ENCODE measurements around the gene SORCS2. TPM values are rescaled to one million over a fixed set of nuclear protein-coding genes. Genes with fewer than 3 reads are reported as not detected.

Gene SORCS2
- total and polyA plus RNA-seq, 2 of the 4 experiments (the other 2 are of a cell fraction): 0.36 to 0.62 TPM

- Histone ChIP-seq H2BK5ac (ENCODE audit: low read depth, low read length, poor library complexity, severe bottlenecking) (no peak overlapping the region), H2BK15ac (ENCODE audit: low read depth, low read length) (no peak overlapping the region), H3K56ac (ENCODE audit: extremely low read depth, insufficient read depth, low read length) (no peak overlapping the region), H3K9me3 (ENCODE audit: control insufficient read depth, insufficient read depth, low read length) (no peaks in the 10 kb centered on the region), H3K14ac (replicated peaks; ENCODE audit: low read depth, low read length) (no peak overlapping the region), H3K4me2 (ENCODE audit: low read depth, low read length) (no peak overlapping the region), H3K9ac (ENCODE audit: low read depth, low read length) (no peak overlapping the region), H3K27me3 (ENCODE audit: control insufficient read depth, insufficient read depth, low read length) (no peaks in the 10 kb centered on the region), H3K36me3 (ENCODE audit: control insufficient read depth, insufficient read depth, low read length) (peaks cover 63% of the 10 kb centered on the region), H3K79me1 (ENCODE audit: low read depth in 1 of 2, low read length in 2 of 2) (peaks cover 43 to 87% of the 10 kb centered on the region in 2 experiments), H3K4me3 (ENCODE audit: insufficient read depth, low read depth, low read length) (no peak overlapping the region), H3K18ac (ENCODE audit: low read depth, low read length) (no peak overlapping the region), H2BK120ac (ENCODE audit: low read depth, low read length) (no peak overlapping the region), H3K27ac (ENCODE audit: insufficient read depth, low read length) (no peak overlapping the region), H4K5ac (ENCODE audit: low read depth, low read length) (no peak overlapping the region), H2AK5ac (ENCODE audit: low read depth, low read length) (no peak overlapping the region), H4K8ac (ENCODE audit: low read depth in 2 of 2, low read length in 2 of 2) (no peak overlapping the region), H2BK20ac (ENCODE audit: low read depth, low read length) (no peak overlapping the region), H3K4ac (ENCODE audit: low read depth, low read length) (no peak overlapping the region), H4K20me1 (ENCODE audit: insufficient read depth, low read length) (peaks cover 36% of the 10 kb centered on the region), H4K91ac (ENCODE audit: insufficient read depth, low read depth, low read length) (no peak overlapping the region), H3K23ac (ENCODE audit: low read depth, low read length) (no peak overlapping the region), H2AK9ac (replicated peaks; ENCODE audit: low read depth, low read length, poor library complexity) (no peak overlapping the region), H3K4me1 (ENCODE audit: control insufficient read depth, insufficient read depth, low read length) (peaks cover 24% of the 10 kb centered on the region), H2AFZ (replicated peaks; ENCODE audit: low read length, poor library complexity) (no peak overlapping the region), H3K9me1 (ENCODE audit: insufficient read depth, low read length) (peaks cover 11% of the 10 kb centered on the region)
- CTCF ChIA-PET: no interaction called here
- dilution Hi-C loops (cut with HindIII; ENCODE audit: low sequenced_read_pairs, unreplicated experiment): no loop called here
- intact Hi-C loops (cut with micrococcal nuclease): no loop called here
- in situ Hi-C loops (cut with MboI; ENCODE audit: low sequenced_read_pairs): no loop called here
- ATAC-seq (ENCODE audit: low read depth) (no peak), DNase-seq (no peak)
- no CpG with 5 or more reads among the region's 8 CpGs for WGBS, 2 experiments (ENCODE audit: extremely low coverage in 2 of 2, insufficient read length in 1 of 2)
- POLR2A ChIA-PET (ENCODE audit: unreplicated experiment): no interaction called here
- no peak for TF ChIP-seq MXI1 (IDR thresholded peaks at IDR 0.05; ENCODE audit: borderline replicate concordance, low read depth, low read length)
- TF ChIP-seq NFE2L2 (IDR thresholded peaks at IDR 0.05; ENCODE audit: low read depth, low read length): no peak
- TF ChIP-seq RAD21 (IDR thresholded peaks at IDR 0.05; ENCODE audit: low read length): no peak
- TF ChIP-seq, protein P1, sequence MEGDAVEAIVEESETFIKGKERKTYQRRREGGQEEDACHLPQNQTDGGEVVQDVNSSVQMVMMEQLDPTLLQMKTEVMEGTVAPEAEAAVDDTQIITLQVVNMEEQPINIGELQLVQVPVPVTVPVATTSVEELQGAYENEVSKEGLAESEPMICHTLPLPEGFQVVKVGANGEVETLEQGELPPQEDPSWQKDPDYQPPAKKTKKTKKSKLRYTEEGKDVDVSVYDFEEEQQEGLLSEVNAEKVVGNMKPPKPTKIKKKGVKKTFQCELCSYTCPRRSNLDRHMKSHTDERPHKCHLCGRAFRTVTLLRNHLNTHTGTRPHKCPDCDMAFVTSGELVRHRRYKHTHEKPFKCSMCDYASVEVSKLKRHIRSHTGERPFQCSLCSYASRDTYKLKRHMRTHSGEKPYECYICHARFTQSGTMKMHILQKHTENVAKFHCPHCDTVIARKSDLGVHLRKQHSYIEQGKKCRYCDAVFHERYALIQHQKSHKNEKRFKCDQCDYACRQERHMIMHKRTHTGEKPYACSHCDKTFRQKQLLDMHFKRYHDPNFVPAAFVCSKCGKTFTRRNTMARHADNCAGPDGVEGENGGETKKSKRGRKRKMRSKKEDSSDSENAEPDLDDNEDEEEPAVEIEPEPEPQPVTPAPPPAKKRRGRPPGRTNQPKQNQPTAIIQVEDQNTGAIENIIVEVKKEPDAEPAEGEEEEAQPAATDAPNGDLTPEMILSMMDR (conservative IDR thresholded peaks at IDR 0.05; ENCODE audit: low read depth, low read length): no peak
- no peak for TF ChIP-seq SMC3 (IDR thresholded peaks at IDR 0.05; ENCODE audit: low read depth, low read length)
- TF ChIP-seq, protein P2, sequence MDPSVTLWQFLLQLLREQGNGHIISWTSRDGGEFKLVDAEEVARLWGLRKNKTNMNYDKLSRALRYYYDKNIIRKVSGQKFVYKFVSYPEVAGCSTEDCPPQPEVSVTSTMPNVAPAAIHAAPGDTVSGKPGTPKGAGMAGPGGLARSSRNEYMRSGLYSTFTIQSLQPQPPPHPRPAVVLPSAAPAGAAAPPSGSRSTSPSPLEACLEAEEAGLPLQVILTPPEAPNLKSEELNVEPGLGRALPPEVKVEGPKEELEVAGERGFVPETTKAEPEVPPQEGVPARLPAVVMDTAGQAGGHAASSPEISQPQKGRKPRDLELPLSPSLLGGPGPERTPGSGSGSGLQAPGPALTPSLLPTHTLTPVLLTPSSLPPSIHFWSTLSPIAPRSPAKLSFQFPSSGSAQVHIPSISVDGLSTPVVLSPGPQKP (IDR thresholded peaks at IDR 0.05; ENCODE audit: borderline replicate concordance, low read depth, low read length): no peak
- no peak for TF ChIP-seq BHLHE40 (IDR thresholded peaks at IDR 0.05; ENCODE audit: low read depth, low read length)
- TF ChIP-seq CEBPB (IDR thresholded peaks at IDR 0.05; ENCODE audit: low read depth, low read length): no peak
- TF ChIP-seq CHD1 (IDR thresholded peaks at IDR 0.05; ENCODE audit: low read depth, low read length): no peak
- TF ChIP-seq POLR2A (IDR thresholded peaks at IDR 0.05; ENCODE audit: low read depth, low read length): no peak
- no peak for TF ChIP-seq MAZ (IDR thresholded peaks at IDR 0.05; ENCODE audit: borderline replicate concordance, low read depth, low read length)
- TF ChIP-seq RFX5 (IDR thresholded peaks at IDR 0.05; ENCODE audit: low read depth, low read length): no peak
- no peak for TF ChIP-seq FOS (IDR thresholded peaks at IDR 0.05; ENCODE audit: low read depth, low read length)
- TF ChIP-seq, protein P3, sequence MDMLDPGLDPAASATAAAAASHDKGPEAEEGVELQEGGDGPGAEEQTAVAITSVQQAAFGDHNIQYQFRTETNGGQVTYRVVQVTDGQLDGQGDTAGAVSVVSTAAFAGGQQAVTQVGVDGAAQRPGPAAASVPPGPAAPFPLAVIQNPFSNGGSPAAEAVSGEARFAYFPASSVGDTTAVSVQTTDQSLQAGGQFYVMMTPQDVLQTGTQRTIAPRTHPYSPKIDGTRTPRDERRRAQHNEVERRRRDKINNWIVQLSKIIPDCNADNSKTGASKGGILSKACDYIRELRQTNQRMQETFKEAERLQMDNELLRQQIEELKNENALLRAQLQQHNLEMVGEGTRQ (IDR thresholded peaks at IDR 0.05; ENCODE audit: low read depth, low read length): no peak
- TF ChIP-seq MAFK (IDR thresholded peaks at IDR 0.05; ENCODE audit: low read depth, low read length): no peak
- TF ChIP-seq RCOR1 (IDR thresholded peaks at IDR 0.05; ENCODE audit: insufficient replicate concordance, low read length): no peak
- BruUV-seq (replicated peaks): no TSS peak
Observed at GRCh38 chr4:7782783-7783182, 590.4 kb downstream of the SORCS2 start.
